Posterior cingulate gyrus (tissue), 11 donors: ENCODE data around the gene GRK1.

Source experiments
- DNase-seq, 10 donors: peaks; one replicate each; pipeline versions ENCODE4 v3.0.0 to v3.0.0-alpha.2; 2020 to 2021; ENCODE audit warnings: mixed read lengths in 3 of 10
- intact Hi-C: fragments of 100-400 bp; cut with DNase I; formaldehyde crosslinking; loops from one replicate; pipeline ENCODE4 v1.15.1; 2023

The GRK1 gene

GRCh38 chr13:113659337-113659736 is 7.7 kb upstream of the GRK1 start:
- DNase-seq = no peak
- intact Hi-C loops = no loop called here

GRCh38 chr13:113660066-113660465 is 7.0 kb upstream of the GRK1 start:
- DNase-seq = peak in 1 of 10 donors; percentile 9

GRCh38 chr13:113661509-113661908 is 5.5 kb upstream of the GRK1 start:
- intact Hi-C loops = no loop called here

More at GRCh38 chr13:113660066-113660465, 7.0 kb upstream of the GRK1 start:
- intact Hi-C loops = no loop called here

GRCh38 chr13:113663934-113664333 is 3.1 kb upstream of the GRK1 start:
- DNase-seq = peak in 2 of 10 donors; percentile 9 to 62
- intact Hi-C loops = no loop called here

More at GRCh38 chr13:113661509-113661908, 5.5 kb upstream of the GRK1 start:
- DNase-seq = no peak

GRCh38 chr13:113664751-113665596 is 2.0 kb upstream of the GRK1 start:
- intact Hi-C loops = no loop called here
- peak in 2 of 10 donors; percentile 8 to 67 for DNase-seq

- DNase-seq = peak in 2 of 10 donors; percentile 16 to 43
- intact Hi-C loops = no loop called here
Measured at GRCh38 chr13:113665597-113666328, 1.3 kb upstream of the GRK1 start.

GRCh38 chr13:113666329-113666670 is 719 bp upstream of the GRK1 start:
- intact Hi-C loops = no loop called here
- peak in 1 of 10 donors; percentile 44 for DNase-seq

- peak in 2 of 10 donors; percentile 23 to 84 for DNase-seq
- intact Hi-C loops = no loop called here
Measured at GRCh38 chr13:113667771-113668490, 912 bp downstream of the GRK1 start.

GRCh38 chr13:113668491-113668971 is 1.5 kb downstream of the GRK1 start:
- intact Hi-C loops = no loop called here
- peak in 3 of 10 donors; percentile 15 to 74 (median 64) for DNase-seq

- intact Hi-C loops = no loop called here
- DNase-seq = peak in 2 of 10 donors; percentile 4 to 44
Measured at GRCh38 chr13:113669231-113669754, 2.3 kb downstream of the GRK1 start.

GRCh38 chr13:113669755-113670341 is 2.8 kb downstream of the GRK1 start:
- DNase-seq = peak in 2 of 10 donors; percentile 15 to 37
- intact Hi-C loops = no loop called here

GRCh38 chr13:113670541-113670940 is 3.5 kb downstream of the GRK1 start:
- peak in 2 of 10 donors; percentile 14 to 76 for DNase-seq
- intact Hi-C loops = no loop called here

- intact Hi-C loops = no loop called here
- peak in 3 of 10 donors; percentile 21 to 84 (median 74) for DNase-seq
Measured at GRCh38 chr13:113671066-113672001, 4.3 kb downstream of the GRK1 start.

GRCh38 chr13:113672002-113672651 is 5.1 kb downstream of the GRK1 start:
- peak in 1 of 10 donors; percentile 73 for DNase-seq

GRCh38 chr13:113722921-113723320 is 55.9 kb downstream of the GRK1 start:
- DNase-seq = peak in 2 of 10 donors; percentile 8 to 73
- intact Hi-C loops = no loop called here

More at GRCh38 chr13:113672002-113672651, 5.1 kb downstream of the GRK1 start:
- intact Hi-C loops = no loop called here

- intact Hi-C loops = no loop called here
- DNase-seq = peak in 3 of 10 donors; percentile 7 to 44 (median 22)
Measured at GRCh38 chr13:113723410-113724015, 56.5 kb downstream of the GRK1 start.

GRCh38 chr13:113724016-113724758 is 57.2 kb downstream of the GRK1 start:
- intact Hi-C loops = no loop called here
- DNase-seq = peak in 4 of 10 donors; percentile 37 to 86 (median 81)
